GM19025 (cell line): Measurements from ENCODE around the gene CYP27C1.

Source experiments
- ATAC-seq: cut with Tn5 transposase; IDR thresholded peaks from one replicate; pipeline ENCODE4 v1.9.1; 2021; ENCODE audit warnings: mild to moderate bottlenecking, low read depth, moderate library complexity; ENCODE audit not compliant: unreplicated experiment

The CYP27C1 gene

DNA sequence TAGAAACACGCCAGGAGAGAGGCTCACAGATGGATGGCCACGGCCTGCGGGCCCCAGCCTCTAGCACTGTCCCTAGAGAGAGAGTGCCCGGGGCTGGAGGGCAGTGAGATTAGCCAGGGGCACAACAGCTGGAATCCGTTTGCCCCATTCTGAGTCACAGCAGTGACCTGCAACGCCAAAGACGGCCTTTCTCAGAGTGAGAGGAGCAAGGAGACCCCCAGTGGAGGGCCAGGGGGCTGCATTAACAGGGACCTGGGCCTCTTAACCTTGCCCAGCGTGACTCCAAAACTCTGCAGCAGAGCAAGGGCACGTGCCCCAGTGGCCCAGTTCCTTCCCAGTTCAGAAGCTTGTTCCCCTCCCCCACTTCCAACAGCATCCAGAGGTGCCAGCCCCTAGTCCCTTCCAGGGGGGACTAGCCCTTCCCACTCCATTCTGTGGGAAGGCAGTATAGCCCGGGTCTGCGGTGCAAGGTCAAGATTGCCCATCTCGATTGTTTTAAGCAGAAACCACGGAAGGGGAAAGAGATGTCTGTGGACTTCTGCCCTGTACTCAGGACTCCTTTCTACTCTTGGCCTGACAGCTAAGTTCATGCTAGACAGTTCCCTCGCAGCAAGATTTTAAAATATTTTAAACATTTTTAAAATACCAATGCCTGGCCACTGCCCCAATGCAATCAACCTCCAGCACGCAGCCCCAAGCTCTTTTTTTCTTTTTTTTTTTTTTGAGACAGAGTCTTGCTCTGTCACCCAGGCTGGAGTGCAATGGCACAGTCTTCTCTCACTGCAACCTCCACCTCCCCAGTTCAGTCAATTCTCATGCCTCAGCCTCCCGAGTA, 62.2 kb downstream of the CYP27C1 start:
- no peak for ATAC-seq

DNA sequence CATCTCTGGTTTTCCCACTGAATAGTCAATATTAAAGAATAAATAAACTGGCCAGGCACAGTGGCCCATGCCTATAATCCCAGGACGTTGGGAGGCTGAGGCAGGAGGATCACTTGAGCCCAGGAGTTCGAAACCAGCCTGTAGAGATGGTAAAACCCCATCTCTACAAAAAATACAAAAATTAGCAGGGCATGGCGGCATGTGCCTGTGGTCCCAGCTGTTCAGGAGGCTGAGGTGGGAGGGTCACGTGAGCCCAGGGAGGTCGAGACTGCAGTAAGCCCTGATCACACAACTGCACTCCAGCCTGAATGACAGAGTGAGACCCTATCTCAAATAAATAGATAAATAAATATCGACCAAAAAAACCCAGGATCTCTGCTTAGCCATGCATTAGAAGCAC, 63.0 kb downstream of the CYP27C1 start:
- no peak for ATAC-seq

DNA sequence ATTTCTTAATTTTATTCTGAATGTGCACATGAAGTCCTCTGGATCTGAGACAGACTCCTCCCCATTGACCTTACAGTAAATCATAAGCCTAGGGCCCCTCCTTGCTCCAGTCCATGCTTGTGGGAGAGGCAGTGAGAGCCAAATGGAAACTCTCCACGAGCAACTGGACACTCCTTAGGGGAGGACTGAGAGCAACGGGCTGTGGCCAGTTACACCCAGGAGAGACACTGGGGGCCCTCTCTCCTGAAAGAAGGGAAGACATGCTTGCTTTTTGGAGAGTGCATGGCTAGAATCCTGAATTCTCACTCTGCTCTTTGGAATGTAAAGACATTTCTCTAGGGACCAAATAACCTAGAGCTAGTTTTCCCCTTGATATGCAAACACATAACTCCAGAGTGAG, 64.2 kb downstream of the CYP27C1 start:
- no peak for ATAC-seq

DNA sequence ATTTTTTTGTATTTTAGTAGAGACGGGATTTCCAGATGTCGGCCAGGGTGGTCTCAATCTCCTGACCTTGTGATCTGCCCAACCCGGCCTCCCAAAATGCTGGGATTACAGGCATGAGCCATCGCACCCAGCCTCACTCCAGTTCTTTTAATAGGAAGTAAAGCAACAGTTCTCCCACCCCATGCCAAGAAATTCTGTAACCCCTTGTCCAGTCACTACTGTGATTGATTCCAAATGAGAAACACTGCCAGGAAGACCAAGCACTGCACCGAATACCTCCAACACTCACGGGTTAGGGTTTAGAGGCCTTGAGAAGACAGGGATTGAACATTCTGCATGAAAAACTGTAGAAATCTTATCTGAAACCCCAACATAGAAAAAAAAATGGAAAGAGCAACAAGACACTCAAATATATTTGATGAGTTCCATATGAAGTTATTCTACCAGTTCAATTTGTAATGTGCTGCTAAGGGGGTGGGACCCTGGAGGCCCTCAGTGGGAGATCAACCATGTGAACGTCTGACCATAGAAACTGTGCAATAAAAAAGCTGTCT, 65.0 kb downstream of the CYP27C1 start:
- ATAC-seq = no peak

DNA sequence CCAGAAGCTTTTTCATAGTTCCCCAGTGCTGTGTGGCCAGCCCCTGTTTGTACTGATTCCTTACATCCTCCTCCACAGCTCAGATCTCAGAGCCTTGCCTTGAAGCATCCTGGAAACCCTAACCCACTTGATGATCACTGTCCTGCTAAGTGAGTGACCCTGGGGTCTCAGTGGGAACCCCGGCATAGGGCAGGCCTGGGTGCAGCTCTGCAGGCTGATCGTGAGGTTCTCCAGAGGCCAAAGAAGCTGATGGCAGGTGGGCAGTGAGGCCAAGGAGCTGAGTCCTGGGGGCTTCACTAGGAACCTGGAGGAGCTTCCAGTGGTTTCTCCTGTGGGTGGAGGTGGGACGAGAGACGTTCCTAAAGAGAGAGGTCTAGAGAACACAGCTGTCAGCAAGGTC, 65.7 kb downstream of the CYP27C1 start:
- no peak for ATAC-seq

DNA sequence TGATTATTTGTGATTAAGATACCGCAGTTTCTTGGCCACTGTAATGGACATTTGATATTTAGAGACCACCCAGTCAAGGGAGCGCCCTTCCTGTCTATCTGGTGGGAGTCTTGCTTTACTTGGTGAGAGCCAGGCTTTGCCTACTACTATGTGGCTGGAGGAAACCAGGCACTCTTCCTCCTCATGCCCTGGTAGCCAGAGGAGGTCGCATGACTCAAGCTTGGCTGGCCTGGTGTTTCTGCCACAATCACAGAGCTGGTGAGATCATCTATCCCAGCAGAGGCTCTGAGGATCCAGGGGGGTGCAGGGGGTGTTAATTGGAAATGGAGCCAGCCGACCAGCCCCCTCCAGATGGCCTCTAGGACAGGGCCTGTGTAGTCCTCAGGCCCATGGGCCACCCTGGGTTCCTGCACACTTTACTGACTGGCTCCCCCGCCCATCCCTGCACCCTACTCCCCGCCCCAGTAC, 66.4 kb downstream of the CYP27C1 start:
- ATAC-seq = no peak

DNA sequence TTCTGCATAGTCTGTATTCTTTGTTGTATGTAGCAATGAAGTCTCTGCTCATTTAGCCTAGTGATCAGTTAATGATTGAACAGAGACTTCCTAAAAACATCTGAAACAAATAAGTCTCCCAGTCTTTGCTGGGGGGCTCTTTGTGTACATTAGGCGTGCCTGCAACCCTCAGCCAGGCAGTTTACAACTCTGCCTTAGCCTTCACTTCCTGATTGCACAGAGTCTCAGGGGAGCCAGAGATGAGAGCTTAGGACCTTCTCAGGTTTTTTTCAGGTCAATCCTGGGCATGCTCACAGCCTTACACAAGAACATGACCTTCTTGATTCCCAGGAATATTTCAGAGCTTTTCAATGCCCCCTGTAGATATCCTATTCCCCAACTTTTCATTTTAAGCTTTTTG, 69.1 kb downstream of the CYP27C1 start:
- no peak for ATAC-seq

DNA sequence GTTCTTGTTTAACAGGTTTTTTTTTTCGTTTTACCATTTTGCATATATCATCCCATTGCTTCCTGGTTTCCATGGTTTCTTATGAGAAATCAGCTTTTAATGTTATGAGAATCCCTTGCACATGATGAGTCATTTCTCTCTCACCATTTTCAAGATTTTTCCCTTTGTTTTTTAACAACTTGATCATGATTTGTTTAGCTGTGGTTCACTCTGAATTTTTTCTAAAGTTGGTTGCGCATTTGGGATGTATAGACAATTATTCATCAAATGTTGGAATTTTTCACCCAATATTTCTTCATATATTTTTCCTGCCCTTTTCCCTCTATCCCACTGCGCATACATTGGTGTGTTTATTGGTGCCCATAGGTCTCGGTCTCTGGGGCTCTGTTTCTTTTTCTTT, 70.7 kb downstream of the CYP27C1 start:
- no peak for ATAC-seq

DNA sequence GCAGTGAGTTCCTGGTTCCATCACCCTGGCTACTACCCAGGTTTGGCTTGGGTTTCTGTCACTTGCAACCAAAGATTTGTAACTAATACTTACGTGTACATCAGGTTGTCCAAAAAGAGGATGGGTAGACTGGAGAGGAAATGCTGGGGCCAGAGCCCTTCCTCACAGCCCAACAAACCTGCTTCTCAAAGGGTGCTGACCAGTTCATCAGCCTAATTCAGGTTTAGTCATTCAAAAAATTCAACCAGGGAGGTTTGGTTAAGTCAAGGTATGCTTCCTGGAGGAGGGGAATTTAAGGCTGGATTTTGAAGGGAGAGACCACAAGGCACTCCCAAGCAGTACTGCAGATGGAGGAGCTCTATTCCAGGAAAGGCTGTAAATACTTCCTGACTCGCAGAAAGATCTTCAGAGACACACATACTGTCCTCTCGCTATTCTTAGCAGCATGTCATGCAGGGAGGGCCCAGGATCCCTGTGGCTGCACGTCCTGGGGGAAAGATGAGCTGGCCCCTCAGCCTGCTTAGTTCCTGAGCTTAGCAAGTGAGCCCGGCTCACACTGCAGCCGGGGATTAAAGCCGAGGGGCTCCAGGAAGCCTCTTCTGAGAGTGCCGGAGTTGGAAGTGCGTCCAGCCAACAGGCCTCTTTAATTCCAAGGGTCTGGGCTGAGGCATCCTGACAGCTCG, 73.1 kb downstream of the CYP27C1 start:
- no peak for ATAC-seq

DNA sequence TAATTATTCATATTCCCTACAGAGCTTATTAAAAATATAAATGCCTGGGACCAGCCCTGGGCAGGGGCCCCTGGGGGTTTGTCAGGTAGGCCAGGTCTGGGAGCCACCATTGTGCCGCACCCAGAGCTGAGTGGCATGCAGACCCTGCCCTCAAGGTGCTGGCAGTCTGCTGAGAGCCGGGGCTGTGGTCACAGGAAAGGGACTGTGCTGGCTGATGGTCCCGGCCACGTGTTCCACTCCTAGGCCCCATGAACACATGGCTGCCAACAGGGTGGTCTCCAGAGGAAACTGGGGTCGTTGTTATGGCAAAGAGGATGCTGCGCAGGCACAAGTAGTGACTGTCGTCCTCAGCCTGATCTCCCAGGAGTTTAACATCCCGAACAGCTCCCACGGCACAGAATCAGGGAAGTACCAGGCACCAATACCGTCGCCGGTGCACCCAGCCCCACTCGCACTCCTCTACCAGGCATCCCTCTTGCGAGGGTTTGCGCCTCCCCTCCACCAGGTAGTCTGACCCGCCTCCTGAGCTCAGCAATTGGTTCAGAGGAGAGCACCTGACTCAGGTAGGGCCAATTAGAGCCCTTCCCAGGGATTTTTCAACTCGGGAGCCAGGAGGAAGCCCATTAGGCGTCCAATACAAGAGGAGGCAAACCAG, 73.9 kb downstream of the CYP27C1 start:
- ATAC-seq = no peak

DNA sequence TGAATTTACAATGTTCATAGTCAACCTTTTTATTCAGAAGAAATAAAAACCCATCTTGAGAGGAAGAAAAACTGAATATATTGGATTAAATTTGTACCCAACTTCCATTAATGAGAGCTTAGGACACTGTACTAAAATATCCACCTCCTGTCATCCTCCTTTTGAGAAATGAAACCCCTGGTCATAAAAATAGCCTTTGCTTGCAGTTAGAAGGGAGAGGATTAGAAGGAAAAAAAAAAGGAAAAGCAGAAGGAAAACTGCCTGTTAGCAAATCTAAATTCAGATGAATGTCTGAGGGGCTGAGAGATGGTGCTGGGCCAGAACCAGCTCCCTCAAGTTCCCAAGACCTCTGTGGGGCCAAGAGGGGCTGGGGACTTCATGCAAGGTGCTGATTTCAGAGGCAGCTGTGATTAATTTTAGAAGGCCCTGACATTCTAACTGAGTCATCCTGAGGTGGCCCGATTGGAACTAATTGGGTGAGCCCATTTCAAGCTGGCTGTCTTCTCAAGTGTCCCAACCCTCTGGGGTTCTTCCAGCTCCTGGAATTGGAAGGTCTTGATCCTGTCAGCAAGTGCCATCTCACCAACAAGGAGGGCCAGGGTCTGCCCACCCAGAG, 74.7 kb downstream of the CYP27C1 start:
- no peak for ATAC-seq

DNA sequence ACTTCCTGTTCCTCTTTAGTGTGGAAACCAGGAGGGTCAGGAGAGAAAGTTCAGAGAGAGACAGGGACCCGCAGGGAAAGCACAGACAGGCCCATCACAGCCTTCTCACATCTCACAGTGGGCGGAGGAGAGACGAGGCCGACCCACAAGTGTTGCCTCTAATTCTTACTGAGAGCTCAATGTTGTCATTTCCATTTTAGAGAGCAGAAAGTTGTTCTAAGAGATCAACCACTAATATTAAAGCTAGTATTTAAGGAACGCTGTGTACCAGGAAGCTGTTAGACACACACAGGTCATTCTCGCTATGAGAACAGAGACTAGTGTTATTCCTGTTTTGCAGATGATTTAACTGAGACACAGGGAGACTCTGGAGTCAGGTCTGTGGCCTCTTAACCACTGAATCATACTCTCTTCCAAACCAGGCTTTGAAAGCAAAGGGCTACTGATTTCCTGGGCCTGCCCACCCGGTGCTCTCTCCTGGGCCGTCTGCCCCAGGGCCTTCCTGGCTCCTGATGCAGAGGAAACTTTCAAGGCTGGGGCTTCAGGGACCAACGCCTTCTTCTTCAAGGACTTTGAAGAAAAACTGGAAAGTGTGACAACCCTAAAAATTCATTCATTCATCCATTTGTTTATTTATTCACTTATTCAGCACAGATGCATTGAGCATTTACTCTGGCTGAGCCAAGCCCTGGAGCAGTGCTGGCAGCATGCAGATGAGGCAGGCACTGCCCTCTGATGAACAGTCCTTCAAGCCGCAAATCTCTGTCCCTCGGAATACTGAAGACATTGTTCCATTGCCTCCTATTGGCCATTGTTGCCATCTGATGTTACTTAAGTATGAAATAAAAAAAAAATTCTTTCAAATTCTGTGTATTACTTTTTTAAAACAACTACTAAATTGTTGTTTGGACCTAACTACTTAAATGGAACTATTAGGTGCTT, 76.0 kb downstream of the CYP27C1 start:
- no peak for ATAC-seq

DNA sequence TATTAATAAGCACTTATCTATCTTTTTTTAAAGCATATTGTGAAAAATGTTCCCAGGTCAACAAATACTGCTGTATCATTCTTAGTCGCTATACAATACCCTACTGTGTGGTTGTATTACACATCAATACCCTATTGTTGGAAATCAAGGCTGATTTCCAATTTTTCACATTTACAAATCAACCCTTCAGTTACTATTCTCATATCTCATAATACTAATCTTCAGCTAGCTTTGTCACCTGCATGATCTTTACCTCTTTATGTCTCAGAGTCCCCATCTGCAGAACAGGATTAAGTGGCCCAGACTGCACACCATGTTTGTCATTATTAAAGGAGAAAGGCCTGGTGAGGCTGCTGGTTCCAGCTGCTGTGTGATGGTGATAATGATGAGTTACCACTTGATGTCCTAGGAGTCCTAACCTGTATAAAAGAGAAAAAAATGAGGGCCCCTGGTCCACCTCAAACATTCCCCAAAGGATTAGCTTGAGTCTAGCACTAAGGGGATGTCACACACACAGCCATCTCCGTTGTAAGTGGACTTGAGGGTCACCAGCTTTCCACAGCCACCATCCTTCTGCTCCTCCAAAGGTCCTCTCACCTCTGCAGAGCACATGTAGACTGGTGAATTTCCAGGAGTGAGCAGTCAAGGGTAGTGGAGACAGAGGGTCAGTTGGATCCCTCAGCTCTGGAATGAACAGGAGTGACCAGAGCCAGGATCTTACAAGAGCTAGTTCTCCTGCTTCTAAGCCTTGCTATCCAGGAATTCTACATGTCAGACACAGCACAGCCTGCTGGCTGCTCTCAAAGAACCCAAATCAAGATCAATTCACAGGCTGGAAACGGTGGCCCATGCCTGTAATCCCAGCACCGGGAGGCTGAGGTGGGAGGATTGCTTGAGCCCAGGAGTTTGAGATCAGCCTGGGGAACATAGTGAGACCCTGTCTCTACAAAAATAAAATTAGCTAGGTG, 77.2 kb downstream of the CYP27C1 start:
- ATAC-seq = no peak

DNA sequence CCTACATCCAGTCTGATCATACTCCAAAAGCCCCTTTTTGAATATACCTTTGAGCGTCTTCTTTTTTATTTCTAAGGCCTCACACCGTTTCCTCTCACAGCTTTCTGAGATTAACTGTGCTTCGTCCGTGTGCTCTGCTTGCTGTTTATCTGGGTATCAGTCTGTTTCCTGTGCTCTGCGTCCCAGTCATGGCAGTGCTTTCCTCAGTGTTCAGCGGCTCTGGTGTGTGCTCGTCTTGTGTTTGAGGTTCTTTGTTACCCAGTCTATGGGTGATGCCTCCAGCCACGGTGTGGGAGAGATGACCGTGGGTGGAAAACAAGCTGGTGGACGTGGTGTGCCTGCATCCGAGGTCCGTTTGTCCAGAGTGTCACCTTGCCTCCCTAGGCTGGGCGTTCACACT, 79.6 kb downstream of the CYP27C1 start:
- ATAC-seq = no peak

DNA sequence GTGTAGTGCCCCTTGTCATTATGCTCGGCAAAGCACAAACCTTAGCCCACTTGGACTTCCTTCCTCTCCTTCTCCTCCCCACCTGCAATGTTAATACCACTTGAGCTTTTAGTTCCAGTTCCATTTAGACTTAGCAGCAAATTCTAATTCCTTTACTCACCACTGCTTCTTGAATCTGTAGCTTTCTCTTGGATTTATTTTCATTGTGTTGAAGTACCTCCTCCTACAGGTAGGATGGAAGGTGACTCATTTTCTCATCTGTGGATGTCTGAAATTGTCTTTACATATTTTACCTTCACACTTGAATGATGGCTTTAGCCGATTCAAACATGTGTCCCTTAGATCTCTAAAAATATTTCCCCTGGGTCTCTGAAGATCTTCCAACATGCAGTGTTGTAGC, 80.3 kb downstream of the CYP27C1 start:
- no peak for ATAC-seq

DNA sequence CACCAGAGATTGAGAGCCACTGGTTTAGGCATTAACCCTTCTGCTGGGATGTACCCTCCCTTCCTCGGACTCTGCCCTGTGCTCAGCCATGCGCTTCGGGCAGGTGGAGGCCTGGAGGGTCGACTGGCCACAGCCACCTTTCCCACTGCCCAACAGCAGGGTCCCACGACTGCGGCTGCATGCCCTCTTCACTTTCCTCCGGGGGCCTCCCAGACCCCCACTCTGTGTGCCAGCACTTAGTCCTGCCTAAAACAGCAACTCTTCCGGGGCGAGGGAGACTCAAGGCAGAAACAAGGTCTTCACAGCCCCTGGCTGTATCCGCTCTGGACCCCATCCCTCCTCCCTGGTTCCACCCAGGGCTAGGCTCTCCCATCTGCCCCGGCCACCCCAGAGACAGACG, 81.8 kb downstream of the CYP27C1 start:
- ATAC-seq = no peak

DNA sequence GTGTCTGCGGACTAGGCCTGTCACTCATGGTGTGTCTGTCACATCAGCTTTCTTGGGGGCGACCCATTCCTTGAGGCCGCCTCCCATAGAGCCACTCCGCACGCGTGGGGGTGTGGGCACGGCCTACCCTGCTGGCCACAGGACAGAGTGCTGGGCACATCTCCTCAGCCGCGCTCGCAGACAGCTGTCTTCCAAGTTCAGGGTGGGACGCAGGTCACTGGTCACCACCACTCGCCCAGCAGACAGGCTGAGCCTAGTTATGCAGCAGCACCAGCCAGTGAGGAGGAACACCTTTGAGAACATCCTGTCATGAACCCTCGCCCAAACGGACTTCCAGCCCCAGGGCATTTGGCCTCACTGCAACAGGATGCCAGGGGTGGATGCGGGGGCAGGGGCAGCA, 82.4 kb downstream of the CYP27C1 start:
- no peak for ATAC-seq

DNA sequence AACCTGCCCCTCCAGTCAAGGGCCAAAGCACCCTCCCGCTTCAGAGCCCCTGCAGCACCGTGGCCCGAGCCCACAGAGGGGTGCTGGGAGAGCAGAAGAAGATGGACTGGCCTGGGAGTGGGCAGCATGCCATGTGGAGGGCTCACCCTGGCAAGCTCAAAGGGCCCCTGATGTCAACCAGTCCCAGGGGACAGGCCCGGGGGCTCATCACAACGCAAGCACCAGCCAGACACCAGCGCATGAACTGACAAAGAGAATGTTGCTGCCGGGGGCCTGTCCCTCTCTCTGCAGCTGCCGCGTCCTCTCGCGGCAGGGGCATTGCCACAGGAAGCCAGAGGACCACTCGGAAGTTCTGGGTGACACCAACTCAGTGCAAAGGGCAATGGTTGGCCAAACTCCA, 82.9 kb downstream of the CYP27C1 start:
- ATAC-seq = no peak
